Measurements from ENCODE around the gene SHISA9. TPM values are rescaled to one million over a fixed set of nuclear protein-coding genes. Genes with fewer than 3 reads are reported as not detected.

SHISA9 gene
- total and polyA plus RNA-seq, 2 experiments from 2014 or later = 0.83 to 1.3 TPM

- H3K36me3 ChIP-seq (replicated peaks; ENCODE audit: insufficient read depth, low read depth) = no peaks in the 10 kb centered on the region
- H3K9me2 ChIP-seq (replicated peaks; ENCODE audit: insufficient read depth) = no peaks in the 10 kb centered on the region
- no peaks in the 10 kb centered on the region for H3K4me1 ChIP-seq (ENCODE audit: insufficient read depth)
- H2AFZ ChIP-seq = no peak overlapping the region
- H3K4me2 ChIP-seq = no peak overlapping the region
- 59% methylated on average over 13 of the region's 13 CpGs for WGBS (ENCODE audit: low lambda C conversion rate, missing lambda C conversion rate)
- TF ChIP-seq EZH2 (IDR thresholded peaks at IDR 0.05; ENCODE audit: borderline replicate concordance) = no peak
- TF ChIP-seq CTCF (IDR thresholded peaks at IDR 0.05; ENCODE audit: poor library complexity) = no peak
- TF ChIP-seq EZH2phosphoT487 (IDR thresholded peaks at IDR 0.05; ENCODE audit: low read depth, severe bottlenecking, unreplicated experiment) = no peak
- no peaks in the 10 kb centered on the region for H4K20me1 ChIP-seq (ENCODE audit: insufficient read depth, poor library complexity, severe bottlenecking)
- H3K27ac ChIP-seq = no peak overlapping the region
- no peak for DNase-seq (ENCODE audit: low spot score)
- H3K4me3 ChIP-seq = no peak overlapping the region
- H3K9me3 ChIP-seq (ENCODE audit: low read depth) = no peaks in the 10 kb centered on the region
- H3K27me3 ChIP-seq = no peaks in the 10 kb centered on the region
- H3K79me2 ChIP-seq = no peaks in the 10 kb centered on the region
Measured at GRCh38 chr16:13060932-13061331, 159.5 kb downstream of the SHISA9 start.

GRCh38 chr16:13061691-13062090, 160.3 kb downstream of the SHISA9 start:
- no peaks in the 10 kb centered on the region for H3K27me3 ChIP-seq
- no peak overlapping the region for H3K27ac ChIP-seq
- H3K4me3 ChIP-seq = no peak overlapping the region
- no peaks in the 10 kb centered on the region for H3K79me2 ChIP-seq
- no peaks in the 10 kb centered on the region for H4K20me1 ChIP-seq (ENCODE audit: insufficient read depth, poor library complexity, severe bottlenecking)
- H2AFZ ChIP-seq = no peak overlapping the region
- H3K9me3 ChIP-seq (ENCODE audit: low read depth) = no peaks in the 10 kb centered on the region
- no peaks in the 10 kb centered on the region for H3K36me3 ChIP-seq (replicated peaks; ENCODE audit: insufficient read depth, low read depth)
- no peak for DNase-seq (ENCODE audit: low spot score)
- no peaks in the 10 kb centered on the region for H3K9me2 ChIP-seq (replicated peaks; ENCODE audit: insufficient read depth)
- H3K4me1 ChIP-seq (ENCODE audit: insufficient read depth) = no peaks in the 10 kb centered on the region
- no peak for TF ChIP-seq CTCF (IDR thresholded peaks at IDR 0.05; ENCODE audit: poor library complexity)
- no peak for TF ChIP-seq EZH2phosphoT487 (IDR thresholded peaks at IDR 0.05; ENCODE audit: low read depth, severe bottlenecking, unreplicated experiment)
- TF ChIP-seq EZH2 (IDR thresholded peaks at IDR 0.05; ENCODE audit: borderline replicate concordance) = no peak
- H3K4me2 ChIP-seq = no peak overlapping the region
- 75% methylated on average over 9 of the region's 9 CpGs for WGBS (ENCODE audit: low lambda C conversion rate, missing lambda C conversion rate)

- H4K20me1 ChIP-seq (ENCODE audit: insufficient read depth, poor library complexity, severe bottlenecking) = no peaks in the 10 kb centered on the region
- no peaks in the 10 kb centered on the region for H3K9me2 ChIP-seq (replicated peaks; ENCODE audit: insufficient read depth)
- H3K4me1 ChIP-seq (ENCODE audit: insufficient read depth) = no peaks in the 10 kb centered on the region
- H3K4me2 ChIP-seq = no peak overlapping the region
- WGBS (ENCODE audit: low lambda C conversion rate, missing lambda C conversion rate) = 95% methylated on average over 2 of the region's 2 CpGs
- H3K4me3 ChIP-seq = no peak overlapping the region
- no peaks in the 10 kb centered on the region for H3K79me2 ChIP-seq
- no peak overlapping the region for H2AFZ ChIP-seq
- H3K27me3 ChIP-seq = no peaks in the 10 kb centered on the region
- no peaks in the 10 kb centered on the region for H3K36me3 ChIP-seq (replicated peaks; ENCODE audit: insufficient read depth, low read depth)
- TF ChIP-seq EZH2phosphoT487 (IDR thresholded peaks at IDR 0.05; ENCODE audit: low read depth, severe bottlenecking, unreplicated experiment) = no peak
- no peak for TF ChIP-seq EZH2 (IDR thresholded peaks at IDR 0.05; ENCODE audit: borderline replicate concordance)
- TF ChIP-seq CTCF (IDR thresholded peaks at IDR 0.05; ENCODE audit: poor library complexity) = no peak
- no peak for DNase-seq (ENCODE audit: low spot score)
- no peaks in the 10 kb centered on the region for H3K9me3 ChIP-seq (ENCODE audit: low read depth)
- H3K27ac ChIP-seq = no peak overlapping the region
Measured at GRCh38 chr16:13062219-13062618, 160.8 kb downstream of the SHISA9 start.

- WGBS (ENCODE audit: low lambda C conversion rate, missing lambda C conversion rate) = 97% methylated on average over 10 of the region's 10 CpGs
Measured at GRCh38 chr16:13063457-13063856, 162.1 kb downstream of the SHISA9 start.

More at GRCh38 chr16:13063457-13063856, 162.1 kb downstream of the SHISA9 start:
- Histone ChIP-seq H3K9me2 (replicated peaks; ENCODE audit: insufficient read depth) (no peaks in the 10 kb centered on the region), H3K4me1 (ENCODE audit: insufficient read depth) (no peaks in the 10 kb centered on the region), H3K27ac (no peak overlapping the region), H3K27me3 (no peaks in the 10 kb centered on the region), H3K36me3 (replicated peaks; ENCODE audit: insufficient read depth, low read depth) (no peaks in the 10 kb centered on the region), H3K4me2 (no peak overlapping the region), H2AFZ (no peak overlapping the region), H3K79me2 (no peaks in the 10 kb centered on the region), H3K9me3 (ENCODE audit: low read depth) (no peaks in the 10 kb centered on the region), H3K4me3 (no peak overlapping the region), H4K20me1 (ENCODE audit: insufficient read depth, poor library complexity, severe bottlenecking) (no peaks in the 10 kb centered on the region)
- DNase-seq (ENCODE audit: low spot score) = no peak
- TF ChIP-seq CTCF (IDR thresholded peaks at IDR 0.05; ENCODE audit: poor library complexity) = no peak
- no peak for TF ChIP-seq EZH2 (IDR thresholded peaks at IDR 0.05; ENCODE audit: borderline replicate concordance)
- no peak for TF ChIP-seq EZH2phosphoT487 (IDR thresholded peaks at IDR 0.05; ENCODE audit: low read depth, severe bottlenecking, unreplicated experiment)

Measured in hepatocyte (in vitro differentiated cells).